GM10266 (cell line): ENCODE measurements around the gene IREB2.

Experiments
- DNase-seq: peaks from one replicate; pipeline ENCODE4 v3.0.0; 2012; ENCODE audit errors: extremely low spot score
- TF ChIP-seq, protein P1 (sequence below): IDR thresholded peaks from 2 replicates; pipeline ENCODE4 v1.5.1; 2012; ENCODE audit warnings: mild to moderate bottlenecking, low read depth; ENCODE audit not compliant: control insufficient read depth, insufficient read depth; ENCODE audit errors: missing control alignments

Gene IREB2

GRCh38 chr15:78550815-78551214 is 112.8 kb downstream of the IREB2 start:
- TF ChIP-seq, protein P1, sequence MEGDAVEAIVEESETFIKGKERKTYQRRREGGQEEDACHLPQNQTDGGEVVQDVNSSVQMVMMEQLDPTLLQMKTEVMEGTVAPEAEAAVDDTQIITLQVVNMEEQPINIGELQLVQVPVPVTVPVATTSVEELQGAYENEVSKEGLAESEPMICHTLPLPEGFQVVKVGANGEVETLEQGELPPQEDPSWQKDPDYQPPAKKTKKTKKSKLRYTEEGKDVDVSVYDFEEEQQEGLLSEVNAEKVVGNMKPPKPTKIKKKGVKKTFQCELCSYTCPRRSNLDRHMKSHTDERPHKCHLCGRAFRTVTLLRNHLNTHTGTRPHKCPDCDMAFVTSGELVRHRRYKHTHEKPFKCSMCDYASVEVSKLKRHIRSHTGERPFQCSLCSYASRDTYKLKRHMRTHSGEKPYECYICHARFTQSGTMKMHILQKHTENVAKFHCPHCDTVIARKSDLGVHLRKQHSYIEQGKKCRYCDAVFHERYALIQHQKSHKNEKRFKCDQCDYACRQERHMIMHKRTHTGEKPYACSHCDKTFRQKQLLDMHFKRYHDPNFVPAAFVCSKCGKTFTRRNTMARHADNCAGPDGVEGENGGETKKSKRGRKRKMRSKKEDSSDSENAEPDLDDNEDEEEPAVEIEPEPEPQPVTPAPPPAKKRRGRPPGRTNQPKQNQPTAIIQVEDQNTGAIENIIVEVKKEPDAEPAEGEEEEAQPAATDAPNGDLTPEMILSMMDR = no peak
- DNase-seq = no peak
